GM18508 (cell line): ENCODE data around the gene CENPB.

ENCODE experiments used
- ATAC-seq: cut with Tn5 transposase; IDR thresholded peaks from one replicate; pipeline ENCODE4 v1.9.1; 2021; ENCODE audit warnings: moderate number of reproducible peaks; ENCODE audit not compliant: insufficient read depth, unreplicated experiment

CENPB gene

DNA sequence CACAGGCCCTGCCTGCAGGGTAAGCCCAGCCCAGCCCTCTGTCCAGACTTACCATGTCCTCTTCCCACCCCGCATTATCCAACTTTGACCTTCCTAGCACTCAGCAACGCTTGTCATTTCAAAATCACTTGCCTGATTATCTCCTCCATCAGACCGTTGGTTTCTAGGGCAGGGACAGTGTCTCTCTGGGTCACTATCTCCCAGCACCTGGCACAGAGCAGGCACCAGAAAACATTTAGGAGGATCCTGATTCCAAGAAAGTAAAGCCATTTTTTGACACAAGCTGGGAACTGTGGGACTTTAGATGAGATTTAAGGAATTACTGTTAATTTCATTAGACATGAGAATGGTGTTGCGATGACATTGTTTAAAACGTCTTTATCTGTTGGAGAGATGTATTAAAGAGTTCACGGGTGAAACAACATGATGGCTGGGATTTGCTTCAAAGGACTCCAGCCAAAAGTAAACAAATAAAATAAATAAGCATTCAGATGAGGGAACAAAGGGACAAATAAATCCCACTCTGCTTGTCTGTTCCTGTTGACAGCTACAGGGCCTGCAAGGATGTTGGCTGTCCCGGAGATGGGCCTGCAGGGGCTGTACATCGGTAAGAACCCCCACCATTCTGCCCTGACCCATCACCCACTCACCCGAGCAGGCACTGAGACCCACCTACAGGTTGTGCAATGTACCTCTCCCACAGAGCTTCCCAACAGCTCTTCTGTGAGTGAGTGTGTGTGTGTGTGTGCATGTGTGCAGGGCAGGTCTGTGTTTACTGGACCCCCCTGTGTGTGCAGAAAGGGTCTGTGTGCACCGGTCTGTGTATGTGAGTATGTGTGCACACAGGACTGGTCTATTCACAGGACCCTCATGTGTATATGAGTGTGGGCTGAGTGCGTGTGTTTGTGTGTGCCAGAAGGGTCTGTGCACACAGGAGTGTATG, 48.2 kb downstream of the CENPB start:
- ATAC-seq, result no peak

DNA sequence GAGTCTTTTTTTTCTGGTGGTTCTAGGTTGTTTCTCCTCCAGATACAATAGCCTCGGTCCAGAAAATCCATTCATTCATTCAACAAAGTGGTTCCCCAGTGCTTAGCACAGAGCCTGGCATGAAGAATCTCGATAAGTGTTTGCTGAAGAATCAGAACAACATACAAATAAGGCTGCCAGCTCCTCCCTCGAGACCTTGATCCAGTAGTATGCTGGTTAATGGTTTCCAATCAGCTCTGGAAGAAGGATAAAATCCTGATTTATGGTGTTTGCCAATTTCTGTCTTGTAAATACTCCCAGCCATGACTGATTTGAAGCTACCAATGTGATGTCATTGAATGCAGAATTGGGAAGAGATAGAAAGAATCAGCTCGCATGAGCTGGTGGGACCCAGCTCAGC, 50.8 kb downstream of the CENPB start:
- ATAC-seq, result no peak

DNA sequence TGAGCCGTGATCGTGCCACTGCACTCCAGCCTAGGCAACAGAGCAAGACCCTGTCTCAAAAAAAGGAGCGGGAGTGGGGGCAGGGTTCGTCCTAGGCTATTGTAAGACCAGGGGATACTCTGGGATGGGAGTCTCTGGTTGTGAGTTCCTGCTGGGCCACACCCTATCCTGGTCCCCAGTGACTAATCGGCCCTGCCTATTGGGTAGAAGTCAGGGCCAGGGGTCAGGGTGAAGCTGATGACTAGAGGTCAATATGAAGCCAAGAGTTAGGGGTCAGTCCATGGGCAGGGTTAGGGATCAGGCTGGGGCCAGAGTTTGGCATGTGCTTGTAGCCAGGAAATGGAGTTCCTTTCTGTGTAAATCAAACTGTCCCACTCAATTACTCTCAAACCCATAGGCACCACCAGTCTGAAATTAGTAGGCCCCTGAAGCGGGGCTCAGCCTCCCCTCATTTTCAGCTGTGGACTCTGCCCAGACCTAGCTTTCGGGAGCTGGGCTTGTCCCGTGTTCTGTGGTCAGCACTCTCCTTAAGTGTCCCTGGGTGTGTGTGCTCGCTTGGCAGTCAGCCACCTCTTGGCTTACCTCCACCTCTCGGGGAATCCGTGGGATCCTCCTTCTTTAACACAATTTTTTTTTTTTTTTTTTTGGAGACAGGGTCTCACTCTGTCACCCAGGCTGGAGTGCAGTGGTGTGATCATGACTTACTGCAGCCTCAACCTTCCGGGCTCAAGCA, 52.3 kb downstream of the CENPB start:
- no peak for ATAC-seq
